Stimulated activated CD4-positive, alpha-beta T cell treated with anti-CD3 and anti-CD28 coated beads, Interleukin-1b, Interleukin-23, amount 100 ng/mL, for 4 hours (primary cell): ENCODE results near the gene CLCN7.
"Not testable (repeated sequence)": the region's sequence is repeated elsewhere in the genome, so short reads cannot be mapped to it uniquely, and the experiment has no call there.

Source experiments
- DNase-seq, 2 donors: peaks; one replicate each; pipeline ENCODE4 v3.0.0-alpha.2; 2020; ENCODE audit warnings: low read depth in 2 of 2

The CLCN7 gene

GRCh38 chr16:1446296-1447080 lies 28.3 kb downstream of the CLCN7 start:
- DNase-seq = no peak

GRCh38 chr16:1445518-1446203 lies 29.2 kb downstream of the CLCN7 start:
- no peak for DNase-seq

GRCh38 chr16:1444730-1445517 lies 29.9 kb downstream of the CLCN7 start:
- DNase-seq = no peak

- DNase-seq = no peak
Measured at GRCh38 chr16:1443980-1444729, 30.7 kb downstream of the CLCN7 start, which contains the start of gene CCDC154. CCDC154 (minus strand) TSS chr16:1444556; CDS start chr16:1444322, 234 bp downstream.

- no peak for DNase-seq
Measured at GRCh38 chr16:1443403-1443973, 31.3 kb downstream of the CLCN7 start.

GRCh38 chr16:1442697-1443096 lies 32.1 kb downstream of the CLCN7 start:
- no peak for DNase-seq

GRCh38 chr16:1441391-1441829 lies 33.4 kb downstream of the CLCN7 start:
- no peak for DNase-seq

GRCh38 chr16:1439699-1440074 lies 35.1 kb downstream of the CLCN7 start:
- DNase-seq = not testable (repeated sequence)

GRCh38 chr16:1439058-1439698 lies 35.6 kb downstream of the CLCN7 start:
- no peak for DNase-seq

GRCh38 chr16:1438229-1439057 lies 36.4 kb downstream of the CLCN7 start:
- no peak for DNase-seq

- DNase-seq = no peak
Measured at GRCh38 chr16:1437606-1438005, 37.2 kb downstream of the CLCN7 start.

- DNase-seq = no peak
Measured at GRCh38 chr16:1436731-1437355, 38.0 kb downstream of the CLCN7 start.

GRCh38 chr16:1435921-1436697 lies 38.7 kb downstream of the CLCN7 start:
- no peak for DNase-seq

- DNase-seq = no peak
Measured at GRCh38 chr16:1434644-1435592, 39.9 kb downstream of the CLCN7 start.

- DNase-seq = no peak
Measured at GRCh38 chr16:1433756-1434155, 41.1 kb downstream of the CLCN7 start.

GRCh38 chr16:1433263-1433560 lies 41.6 kb downstream of the CLCN7 start:
- DNase-seq = no peak

- DNase-seq = no peak
Measured at GRCh38 chr16:1432388-1433262, 42.2 kb downstream of the CLCN7 start.
